ENCODE results near the gene KRTAP19-5.

DNA sequence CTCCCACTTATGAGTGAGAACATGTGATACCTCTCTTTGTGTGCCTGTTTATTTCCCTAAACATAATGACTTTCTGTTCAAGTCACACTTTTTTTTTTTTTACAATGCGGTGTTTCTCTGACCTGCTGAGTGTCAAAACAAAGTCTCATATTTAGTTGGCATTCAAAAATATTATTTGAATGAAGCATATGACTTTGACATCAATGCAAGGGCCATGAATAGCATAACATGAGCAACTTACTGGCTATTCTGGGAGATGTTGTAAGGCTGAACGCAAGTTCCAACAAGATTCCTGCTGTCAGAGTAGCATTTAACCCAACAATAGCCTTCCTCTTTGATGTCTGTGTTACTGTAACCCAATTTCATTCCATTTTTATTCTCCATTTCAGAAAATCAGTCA lies 19.8 kb downstream of the KRTAP19-5 start:
- TF ChIP-seq, protein P1, sequence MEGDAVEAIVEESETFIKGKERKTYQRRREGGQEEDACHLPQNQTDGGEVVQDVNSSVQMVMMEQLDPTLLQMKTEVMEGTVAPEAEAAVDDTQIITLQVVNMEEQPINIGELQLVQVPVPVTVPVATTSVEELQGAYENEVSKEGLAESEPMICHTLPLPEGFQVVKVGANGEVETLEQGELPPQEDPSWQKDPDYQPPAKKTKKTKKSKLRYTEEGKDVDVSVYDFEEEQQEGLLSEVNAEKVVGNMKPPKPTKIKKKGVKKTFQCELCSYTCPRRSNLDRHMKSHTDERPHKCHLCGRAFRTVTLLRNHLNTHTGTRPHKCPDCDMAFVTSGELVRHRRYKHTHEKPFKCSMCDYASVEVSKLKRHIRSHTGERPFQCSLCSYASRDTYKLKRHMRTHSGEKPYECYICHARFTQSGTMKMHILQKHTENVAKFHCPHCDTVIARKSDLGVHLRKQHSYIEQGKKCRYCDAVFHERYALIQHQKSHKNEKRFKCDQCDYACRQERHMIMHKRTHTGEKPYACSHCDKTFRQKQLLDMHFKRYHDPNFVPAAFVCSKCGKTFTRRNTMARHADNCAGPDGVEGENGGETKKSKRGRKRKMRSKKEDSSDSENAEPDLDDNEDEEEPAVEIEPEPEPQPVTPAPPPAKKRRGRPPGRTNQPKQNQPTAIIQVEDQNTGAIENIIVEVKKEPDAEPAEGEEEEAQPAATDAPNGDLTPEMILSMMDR (IDR thresholded peaks at IDR 0.05), result no peak
- TF ChIP-seq POLR2A (IDR thresholded peaks at IDR 0.05), result no peak
- TF ChIP-seq POLR2AphosphoS5 (IDR thresholded peaks at IDR 0.05), result no peak
- TF ChIP-seq EP300 (IDR thresholded peaks at IDR 0.05), result no peak

All from suprapubic skin (tissue), 4 donors.